Measurements from ENCODE around the gene OR2D2. TPM values are rescaled to one million over a fixed set of nuclear protein-coding genes. Genes with fewer than 3 reads are reported as not detected.
"Not testable (repeated sequence)": the region's sequence is repeated elsewhere in the genome, so short reads cannot be mapped to it uniquely, and the experiment has no call there.

Gene OR2D2
- not detected for total RNA-seq

DNA sequence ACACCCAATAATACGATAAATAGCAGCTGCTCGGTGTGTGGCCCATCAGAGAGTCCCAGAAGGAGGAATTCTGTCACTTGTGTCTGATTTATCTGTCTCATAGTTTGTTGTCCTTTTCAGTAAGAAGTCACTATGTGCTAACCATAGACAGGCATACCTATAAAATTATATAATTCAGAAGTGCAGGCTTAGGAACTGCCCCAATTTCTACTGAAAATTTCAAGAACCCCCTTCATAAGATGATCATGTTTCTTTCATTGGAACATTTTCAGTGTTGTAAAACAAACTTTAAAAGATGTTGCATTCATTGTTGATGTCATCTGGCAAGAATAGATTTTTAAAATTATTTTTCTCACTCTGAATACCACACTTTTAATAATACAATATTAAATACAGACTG lies at the start of gene OR2D2:
TSS of gene OR2D2 (minus strand) at position 101 of the 400 bp plus-strand sequence. CDS start at position 101, 0 bp downstream.
- ATAC-seq (no peak), DNase-seq (ENCODE audit: low spot score) (no peak)

DNA sequence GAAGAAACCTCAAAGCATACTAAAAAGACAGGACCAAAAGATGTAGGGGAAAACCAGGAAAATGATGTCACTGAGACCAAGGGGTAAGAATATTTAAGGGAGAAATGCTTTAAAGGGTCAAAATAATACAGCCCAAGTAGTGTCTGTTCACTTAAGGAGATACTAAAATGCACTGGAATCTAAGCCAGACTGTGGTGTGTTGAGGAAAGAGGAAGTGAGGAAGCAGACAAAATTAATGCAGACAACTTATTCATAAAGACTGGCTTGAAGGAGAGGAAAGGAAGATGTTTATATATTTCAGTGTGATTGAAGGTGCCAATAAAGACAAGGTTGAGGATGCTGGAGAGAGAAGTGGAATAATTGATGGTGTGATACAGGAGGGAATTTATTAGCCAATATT lies 49.7 kb upstream of the OR2D2 start:
- no peak for DNase-seq (ENCODE audit: low spot score)
- ATAC-seq: no peak

DNA sequence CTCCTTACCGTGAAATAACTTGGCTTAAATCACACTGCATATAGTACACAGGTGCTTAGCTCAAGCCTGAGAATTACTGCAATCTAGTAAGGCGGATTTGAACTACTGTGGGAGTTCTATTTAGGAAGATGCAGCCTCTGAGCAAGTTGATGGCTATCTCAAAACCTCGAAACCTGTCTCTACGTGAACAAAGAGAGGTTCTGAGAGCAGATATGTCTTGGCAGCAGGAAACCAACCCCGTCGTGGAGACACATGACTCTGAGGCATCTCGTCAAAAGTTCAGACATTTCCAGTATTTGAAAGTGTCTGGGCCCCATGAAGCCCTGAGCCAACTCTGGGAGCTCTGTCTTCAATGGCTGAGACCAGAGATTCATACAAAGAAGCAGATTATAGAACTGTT lies 39.8 kb upstream of the OR2D2 start:
- ATAC-seq: no peak
- no peak for DNase-seq (ENCODE audit: low spot score)

- DNase-seq (ENCODE audit: low spot score): no peak
- ATAC-seq: no peak
Measured at GRCh38 chr11:6931146-6931713, 38.9 kb upstream of the OR2D2 start.

- DNase-seq (ENCODE audit: low spot score) (no peak), ATAC-seq (no peak)
Measured at GRCh38 chr11:6928916-6929315, 36.6 kb upstream of the OR2D2 start.

DNA sequence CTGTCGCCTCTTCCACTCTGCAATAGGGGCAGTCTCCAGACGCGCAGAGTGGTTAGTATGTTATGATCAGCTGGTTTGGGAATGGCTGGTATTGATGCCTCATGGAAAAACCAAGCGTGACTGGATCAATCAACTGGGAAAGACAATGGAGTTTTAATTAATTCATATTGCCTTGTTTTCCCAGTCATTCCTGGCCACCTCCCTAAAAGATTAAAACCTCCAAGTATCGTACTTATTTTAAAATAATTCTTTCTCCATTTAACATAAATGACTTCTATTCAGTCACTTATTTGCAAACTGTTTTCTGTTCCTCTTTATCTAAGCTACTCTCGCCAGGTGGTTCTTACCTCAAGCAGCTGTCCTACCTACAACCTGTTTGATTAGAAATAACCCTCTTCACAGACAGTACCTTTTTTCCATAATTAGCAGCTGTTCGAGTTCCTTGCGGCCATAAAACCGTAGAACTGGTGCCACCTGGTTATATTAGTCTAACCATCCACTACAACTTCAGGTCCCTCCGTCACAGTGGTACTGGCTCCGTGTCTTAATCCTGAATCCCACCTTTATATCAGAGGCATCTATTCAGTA lies 34.8 kb upstream of the OR2D2 start:
- DNase-seq (ENCODE audit: low spot score) (no peak), ATAC-seq (peak; percentile 29)

GRCh38 chr11:6926208-6927029 lies 34.1 kb upstream of the OR2D2 start, which contains the start of gene ZNF215:
TSS of gene ZNF215 (plus strand) at chr11:6926426. CDS start at chr11:6932273, 5,847 bp downstream.
- DNase-seq (ENCODE audit: low spot score) (no peak), ATAC-seq (peak; percentile 75)

DNA sequence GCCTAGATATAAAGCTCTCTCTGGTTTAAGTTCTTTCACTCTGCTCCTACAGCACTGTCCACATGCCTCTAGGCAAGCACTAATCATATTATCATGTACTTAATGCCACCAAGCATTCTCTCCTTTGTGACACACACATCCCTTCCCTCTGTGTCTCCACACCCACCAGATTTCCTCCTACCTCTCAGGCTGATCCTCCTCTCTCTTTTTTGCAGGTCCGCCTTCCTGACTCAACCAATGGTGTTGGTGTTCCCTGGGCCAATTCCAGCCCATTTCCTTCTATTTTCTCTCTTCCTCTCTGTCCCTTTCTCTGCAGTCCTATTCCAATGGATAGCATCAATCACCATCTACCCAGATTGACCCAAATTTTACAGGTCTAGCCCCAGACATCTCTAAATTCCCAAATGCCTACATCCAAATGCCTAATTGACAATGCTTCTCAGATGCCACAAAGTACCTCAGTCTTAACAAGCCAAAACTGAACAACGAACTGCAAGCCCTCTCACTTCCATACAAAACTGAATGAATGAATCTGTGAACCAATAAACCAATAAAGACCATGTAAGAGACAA lies 33.4 kb upstream of the OR2D2 start:
- no peak for DNase-seq (ENCODE audit: low spot score)
- ATAC-seq: no peak

DNA sequence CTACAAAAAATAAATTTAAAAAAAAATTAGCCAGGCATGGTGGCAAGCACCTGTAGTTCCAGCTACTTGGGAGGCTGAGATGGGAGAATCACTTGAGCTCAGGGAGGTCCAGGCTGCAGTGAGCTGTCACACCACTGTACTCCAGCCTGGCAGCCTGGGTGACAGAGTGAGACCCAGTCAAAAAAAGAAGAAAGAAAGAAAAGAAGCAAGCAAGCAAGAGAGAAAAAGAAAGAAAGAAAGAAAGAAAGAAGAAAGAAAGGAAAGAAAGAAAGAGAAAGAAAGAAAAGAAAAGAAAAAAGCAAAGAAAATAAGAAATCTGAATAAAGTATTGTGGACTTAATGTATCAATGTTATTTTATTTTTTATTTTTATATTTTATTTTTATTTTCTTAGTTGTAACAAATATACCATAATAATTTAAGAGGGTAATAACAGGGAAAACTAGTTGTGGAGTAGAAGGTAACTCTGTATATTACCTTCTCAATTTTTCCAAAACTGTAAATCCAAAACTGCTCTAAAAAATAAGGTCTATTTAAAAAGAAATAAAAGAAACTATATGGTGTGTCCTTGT lies 32.8 kb upstream of the OR2D2 start:
- DNase-seq (ENCODE audit: low spot score): no peak
- ATAC-seq: no peak

- DNase-seq (ENCODE audit: low spot score): no peak
Measured at GRCh38 chr11:6920702-6921101, 28.4 kb upstream of the OR2D2 start, which contains the start of gene OR2D3. TSS of gene OR2D3 (plus strand) at chr11:6921002. CDS start at chr11:6921002, 0 bp downstream.

DNA sequence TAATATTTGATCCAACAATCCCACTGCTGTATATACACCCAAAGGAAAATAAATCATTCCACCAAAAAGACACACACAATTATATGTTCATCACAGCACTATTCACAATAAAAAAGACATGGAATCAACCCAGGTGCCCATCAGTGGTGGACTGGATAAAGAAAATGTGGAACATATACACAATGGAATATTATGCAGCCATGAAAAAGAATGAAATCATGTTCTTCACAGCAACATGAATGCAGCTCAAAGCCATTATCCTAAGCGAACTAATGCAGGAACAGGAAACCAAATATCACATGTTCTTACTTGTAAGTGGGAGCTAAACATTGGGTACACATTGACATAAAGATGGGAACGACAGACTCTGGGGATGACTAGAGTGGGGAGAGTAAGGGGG lies 27.4 kb upstream of the OR2D2 start:
- DNase-seq (ENCODE audit: low spot score): no peak
- no peak for ATAC-seq

More at GRCh38 chr11:6920702-6921101, 28.4 kb upstream of the OR2D2 start, which contains the start of gene OR2D3:
- no peak for ATAC-seq

GRCh38 chr11:6911948-6912347 lies 19.6 kb upstream of the OR2D2 start:
- DNase-seq (ENCODE audit: low spot score) (no peak), ATAC-seq (no peak)

- DNase-seq (ENCODE audit: low spot score): no peak
- no peak for ATAC-seq
Measured at GRCh38 chr11:6911378-6911777, 19.1 kb upstream of the OR2D2 start.

DNA sequence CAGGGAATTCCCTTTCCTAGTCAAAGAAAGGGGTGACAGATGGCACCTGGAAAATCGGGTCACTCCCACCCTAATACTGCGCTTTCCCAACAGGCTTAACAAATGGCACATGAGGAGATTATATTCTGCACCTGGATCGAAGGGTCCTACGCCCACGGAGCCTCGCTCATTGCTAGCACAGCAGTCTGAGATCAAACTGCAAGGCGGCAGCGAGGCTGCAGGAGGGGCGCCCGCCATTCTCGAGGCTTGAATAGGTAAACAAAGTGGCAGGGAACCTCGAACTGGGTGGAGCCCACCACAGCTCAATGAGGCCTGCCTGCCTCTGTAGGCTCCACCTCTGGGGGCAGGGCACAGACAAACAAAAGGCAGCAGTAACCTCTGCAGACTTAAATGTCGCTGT lies 12.5 kb upstream of the OR2D2 start:
- ATAC-seq; DNase-seq (ENCODE audit: low spot score): not testable (repeated sequence)

DNA sequence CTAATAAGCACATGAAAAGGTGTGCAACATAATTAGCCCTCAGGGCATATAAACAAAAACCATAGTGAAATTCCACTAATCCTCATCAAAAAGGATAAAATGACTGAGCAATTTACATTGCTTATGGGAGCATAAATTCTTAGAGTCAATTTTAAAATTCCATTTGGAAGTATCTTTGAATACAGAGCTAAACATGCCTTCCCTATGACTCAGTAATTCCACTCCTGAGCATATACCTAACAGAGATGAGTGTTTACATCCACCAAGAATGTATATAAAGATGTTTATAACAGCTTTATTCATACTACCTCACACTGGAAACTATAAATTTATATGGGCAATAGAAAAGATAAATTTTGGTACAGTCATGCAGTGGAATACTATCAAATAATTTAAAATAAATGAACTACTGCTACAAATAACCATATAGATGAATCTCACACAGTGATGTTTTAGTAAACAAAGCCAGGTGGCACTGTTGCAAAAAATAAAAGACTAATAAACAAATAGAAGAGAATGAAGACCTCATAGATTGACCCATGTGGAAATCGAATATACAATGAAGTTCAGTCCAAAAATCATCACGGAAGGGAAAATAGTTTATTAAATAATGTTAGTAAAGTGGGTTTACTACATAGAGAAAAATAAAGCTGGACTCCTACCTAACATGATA lies 8.2 kb upstream of the OR2D2 start:
- ATAC-seq (no peak), DNase-seq (ENCODE audit: low spot score) (no peak)

GRCh38 chr11:6898911-6899310 lies 6.6 kb upstream of the OR2D2 start:
- DNase-seq (ENCODE audit: low spot score): no peak
- ATAC-seq: peak; percentile 63

DNA sequence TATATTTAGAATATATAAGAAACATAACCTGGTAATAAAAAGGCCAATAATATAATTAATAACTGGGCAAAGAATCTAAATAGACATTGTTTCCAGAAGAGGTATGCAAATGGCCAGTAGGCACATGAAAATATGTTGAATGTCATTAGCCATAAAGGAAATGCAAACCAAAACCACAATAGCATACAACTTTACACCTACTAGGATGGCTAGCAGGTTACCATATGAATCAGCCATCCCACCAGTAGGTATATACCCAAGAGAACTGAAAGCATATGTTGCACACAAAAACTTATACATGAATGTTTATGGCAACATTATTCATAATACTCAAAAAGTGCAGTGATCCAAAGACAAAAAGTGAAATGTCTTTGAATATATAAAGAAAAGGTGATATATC lies 2.7 kb upstream of the OR2D2 start:
- ATAC-seq (no peak), DNase-seq (ENCODE audit: low spot score) (no peak)

- DNase-seq (ENCODE audit: low spot score): no peak
- ATAC-seq: no peak
Measured at GRCh38 chr11:6894097-6894496, 1.8 kb upstream of the OR2D2 start.

DNA sequence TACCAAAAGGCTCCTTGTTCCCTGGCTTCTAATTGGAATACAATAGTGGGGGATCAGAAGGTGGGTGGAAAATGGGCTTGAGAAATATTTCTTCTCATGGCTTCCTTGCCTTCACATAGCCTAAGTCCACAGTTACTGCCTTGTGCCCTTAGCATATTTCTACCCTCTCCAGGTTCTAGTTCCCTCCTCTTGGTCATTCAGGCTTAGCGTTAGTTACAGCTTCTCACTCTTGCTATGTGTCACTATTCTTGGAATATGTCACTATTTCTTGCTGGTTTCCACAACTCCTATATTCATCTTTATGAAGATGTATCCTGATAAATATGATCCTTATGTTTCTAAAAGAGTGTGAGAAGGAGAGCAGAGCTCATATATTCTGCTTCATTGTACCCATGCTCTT lies 2.5 kb downstream of the OR2D2 start:
- ATAC-seq: no peak
- no peak for DNase-seq (ENCODE audit: low spot score)

- ATAC-seq (no peak), DNase-seq (ENCODE audit: low spot score) (no peak)
Measured at GRCh38 chr11:6888830-6889229, 3.5 kb downstream of the OR2D2 start.

DNA sequence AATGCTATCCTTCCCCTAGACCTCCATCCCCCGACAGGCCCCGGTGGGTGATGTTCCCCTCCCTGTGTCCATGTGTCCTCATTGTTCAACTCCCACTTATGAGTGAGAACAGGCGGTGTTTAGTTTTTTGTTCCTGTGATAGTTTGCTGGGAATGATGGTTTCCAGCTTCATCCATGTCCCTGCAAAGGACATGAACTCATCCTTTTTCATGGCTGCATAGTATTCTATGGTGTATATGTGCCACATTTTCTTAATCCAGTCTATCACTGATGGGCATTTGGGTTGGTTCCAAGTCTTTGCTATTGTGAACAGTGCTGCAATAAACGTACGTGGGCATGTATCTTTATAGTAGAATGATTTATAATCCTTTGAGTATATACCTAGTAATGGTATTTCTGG lies 4.6 kb downstream of the OR2D2 start:
- ATAC-seq; DNase-seq (ENCODE audit: low spot score): not testable (repeated sequence)
